Measurements from ENCODE around the gene SLC9A3.

DNA sequence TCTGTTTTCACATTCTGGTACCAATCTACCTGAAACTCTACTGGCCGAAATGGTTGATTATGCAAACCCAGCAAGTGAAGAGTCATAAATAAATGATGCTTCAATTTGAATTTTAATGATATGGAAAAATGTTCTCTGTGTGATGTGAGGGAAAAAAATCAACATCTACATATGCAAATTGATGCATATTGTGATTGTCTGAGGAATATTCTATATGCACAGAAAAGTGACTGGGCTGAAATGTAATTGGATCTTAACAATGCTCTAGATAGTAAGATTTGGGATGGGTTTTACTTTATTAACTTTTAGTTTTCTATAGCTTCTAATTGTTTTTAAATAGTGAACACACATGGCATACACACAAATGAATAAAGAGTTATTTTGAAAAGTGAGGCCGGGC lies 25.0 kb upstream of the SLC9A3 start:
- TF ChIP-seq, protein P1, sequence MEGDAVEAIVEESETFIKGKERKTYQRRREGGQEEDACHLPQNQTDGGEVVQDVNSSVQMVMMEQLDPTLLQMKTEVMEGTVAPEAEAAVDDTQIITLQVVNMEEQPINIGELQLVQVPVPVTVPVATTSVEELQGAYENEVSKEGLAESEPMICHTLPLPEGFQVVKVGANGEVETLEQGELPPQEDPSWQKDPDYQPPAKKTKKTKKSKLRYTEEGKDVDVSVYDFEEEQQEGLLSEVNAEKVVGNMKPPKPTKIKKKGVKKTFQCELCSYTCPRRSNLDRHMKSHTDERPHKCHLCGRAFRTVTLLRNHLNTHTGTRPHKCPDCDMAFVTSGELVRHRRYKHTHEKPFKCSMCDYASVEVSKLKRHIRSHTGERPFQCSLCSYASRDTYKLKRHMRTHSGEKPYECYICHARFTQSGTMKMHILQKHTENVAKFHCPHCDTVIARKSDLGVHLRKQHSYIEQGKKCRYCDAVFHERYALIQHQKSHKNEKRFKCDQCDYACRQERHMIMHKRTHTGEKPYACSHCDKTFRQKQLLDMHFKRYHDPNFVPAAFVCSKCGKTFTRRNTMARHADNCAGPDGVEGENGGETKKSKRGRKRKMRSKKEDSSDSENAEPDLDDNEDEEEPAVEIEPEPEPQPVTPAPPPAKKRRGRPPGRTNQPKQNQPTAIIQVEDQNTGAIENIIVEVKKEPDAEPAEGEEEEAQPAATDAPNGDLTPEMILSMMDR (IDR thresholded peaks at IDR 0.05) = no peak
- TF ChIP-seq POLR2AphosphoS5 (IDR thresholded peaks at IDR 0.05) (no peak), POLR2A (IDR thresholded peaks at IDR 0.05) (no peak), EP300 (IDR thresholded peaks at IDR 0.05) (no peak)
